ENCODE data around the gene ATXN10.
"Not testable (repeated sequence)": the region's sequence is repeated elsewhere in the genome, so short reads cannot be mapped to it uniquely, and the experiment has no call there.

ATXN10 gene

GRCh38 chr22:45671783-45672563 is at the start of gene ATXN10:
ATXN10 (plus strand) TSS chr22:45671834; CDS start chr22:45672064, 230 bp downstream.
- DNase-seq = no peak

- DNase-seq = no peak
Observed at GRCh38 chr22:45621836-45622600, 49.6 kb upstream of the ATXN10 start.

GRCh38 chr22:45623464-45624145 is 48.0 kb upstream of the ATXN10 start:
- DNase-seq = not testable (repeated sequence)

GRCh38 chr22:45626198-45626651 is 45.4 kb upstream of the ATXN10 start:
- no peak for DNase-seq

- no peak for DNase-seq
Observed at GRCh38 chr22:45627489-45628233, 44.0 kb upstream of the ATXN10 start.

GRCh38 chr22:45628515-45628914 is 43.1 kb upstream of the ATXN10 start:
- DNase-seq = no peak

- DNase-seq = no peak
Observed at GRCh38 chr22:45629469-45630089, 42.1 kb upstream of the ATXN10 start.

GRCh38 chr22:45630436-45630835 is 41.2 kb upstream of the ATXN10 start:
- DNase-seq = no peak

GRCh38 chr22:45631140-45631840 is 40.3 kb upstream of the ATXN10 start:
- no peak for DNase-seq

- DNase-seq = no peak
Observed at GRCh38 chr22:45631841-45632238, 39.8 kb upstream of the ATXN10 start.

- DNase-seq = no peak
Observed at GRCh38 chr22:45632791-45633515, 38.7 kb upstream of the ATXN10 start.

GRCh38 chr22:45636683-45637082 is 35.0 kb upstream of the ATXN10 start:
- DNase-seq = no peak

GRCh38 chr22:45638197-45638596 is 33.4 kb upstream of the ATXN10 start:
- no peak for DNase-seq

GRCh38 chr22:45638834-45639746 is 32.5 kb upstream of the ATXN10 start:
- DNase-seq = no peak

GRCh38 chr22:45639747-45640102 is 31.9 kb upstream of the ATXN10 start:
- DNase-seq = no peak

GRCh38 chr22:45640291-45640940 is 31.2 kb upstream of the ATXN10 start:
- DNase-seq = no peak

- no peak for DNase-seq
Observed at GRCh38 chr22:45640941-45641621, 30.6 kb upstream of the ATXN10 start.

- DNase-seq = no peak
Observed at GRCh38 chr22:45642986-45643385, 28.6 kb upstream of the ATXN10 start.

GRCh38 chr22:45644714-45645113 is 26.9 kb upstream of the ATXN10 start:
- DNase-seq = no peak
